Measurements from ENCODE around the gene RNF224.

- no peak for TF ChIP-seq CTCF (IDR thresholded peaks at IDR 0.05)
- TF ChIP-seq POLR2A (IDR thresholded peaks at IDR 0.05): no peak
Observed at GRCh38 chr9:137240318-137240840, 13.1 kb downstream of the RNF224 start.
